HEK293 (cell line): ENCODE results near the gene NLRX1.

Experiments used
- MZF1 ChIP-seq: fragments of 450-650 bp; formaldehyde crosslinking; IDR thresholded peaks from 2 replicates; pipeline ENCODE4 v1.5.1; 2017; ENCODE audit warnings: missing biosample characterization, missing genetic modification characterization, borderline replicate concordance
- SP3 ChIP-seq: fragments of 450-650 bp; formaldehyde crosslinking; IDR thresholded peaks from 2 replicates; pipeline ENCODE4 v1.5.1; 2016; ENCODE audit warnings: missing biosample characterization, missing genetic modification characterization
- SP7 ChIP-seq: fragments of 450-650 bp; formaldehyde crosslinking; IDR thresholded peaks from 2 replicates; pipeline ENCODE4 v1.5.1; 2016; ENCODE audit warnings: missing biosample characterization, missing genetic modification characterization
- ZNF175 ChIP-seq: fragments of 450-650 bp; formaldehyde crosslinking; IDR thresholded peaks from 2 replicates; pipeline ENCODE4 v1.5.1; 2016; ENCODE audit warnings: missing biosample characterization, missing genetic modification characterization
- ZNF324 ChIP-seq: fragments of 450-650 bp; formaldehyde crosslinking; IDR thresholded peaks from 2 replicates; pipeline ENCODE4 v1.5.1; 2016; ENCODE audit warnings: missing biosample characterization, missing genetic modification characterization
- ZNF549 ChIP-seq: fragments of 450-650 bp; IDR thresholded peaks from 2 replicates; pipeline ENCODE4 v1.5.1; 2018; ENCODE audit warnings: missing biosample characterization, missing genetic modification characterization, mild to moderate bottlenecking, inconsistent platforms, moderate library complexity
- ZNF677 ChIP-seq: fragments of 450-650 bp; IDR thresholded peaks from 2 replicates; pipeline ENCODE4 v1.5.0; 2018; ENCODE audit warnings: missing biosample characterization, mild to moderate bottlenecking, missing genetic modification characterization, moderate library complexity
- TF ChIP-seq, protein P1 (sequence below): fragments of 450-650 bp; formaldehyde crosslinking; IDR thresholded peaks from 2 replicates; pipeline ENCODE4 v1.5.1; 2016; ENCODE audit warnings: missing biosample characterization, missing genetic modification characterization
- TF ChIP-seq, protein P2 (sequence below): fragments of 450-650 bp; formaldehyde crosslinking; IDR thresholded peaks from 2 replicates; pipeline ENCODE4 v1.5.1; 2016; ENCODE audit warnings: missing biosample characterization, missing genetic modification characterization

DNA sequence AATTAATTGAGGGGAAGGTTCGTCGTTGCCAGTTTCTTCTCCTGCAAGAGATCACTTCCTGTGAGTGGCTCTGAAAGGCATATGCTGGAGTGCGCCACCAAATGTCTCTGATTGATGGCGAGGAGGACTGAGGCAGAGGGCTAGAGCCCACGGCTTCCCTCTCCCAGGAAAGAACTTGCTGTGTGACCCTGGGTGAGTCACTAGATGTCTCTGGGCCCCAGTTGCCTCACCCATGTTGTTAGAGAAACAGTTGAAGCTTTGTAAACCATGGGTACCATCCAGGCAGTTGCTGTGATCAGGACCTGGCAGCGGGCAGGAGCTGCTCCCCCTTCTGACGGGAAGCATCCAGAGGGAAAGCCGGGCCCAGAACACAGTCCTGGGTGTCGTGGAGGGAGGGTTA lies 16.5 kb upstream of the NLRX1 start:
- TF ChIP-seq, protein P1, sequence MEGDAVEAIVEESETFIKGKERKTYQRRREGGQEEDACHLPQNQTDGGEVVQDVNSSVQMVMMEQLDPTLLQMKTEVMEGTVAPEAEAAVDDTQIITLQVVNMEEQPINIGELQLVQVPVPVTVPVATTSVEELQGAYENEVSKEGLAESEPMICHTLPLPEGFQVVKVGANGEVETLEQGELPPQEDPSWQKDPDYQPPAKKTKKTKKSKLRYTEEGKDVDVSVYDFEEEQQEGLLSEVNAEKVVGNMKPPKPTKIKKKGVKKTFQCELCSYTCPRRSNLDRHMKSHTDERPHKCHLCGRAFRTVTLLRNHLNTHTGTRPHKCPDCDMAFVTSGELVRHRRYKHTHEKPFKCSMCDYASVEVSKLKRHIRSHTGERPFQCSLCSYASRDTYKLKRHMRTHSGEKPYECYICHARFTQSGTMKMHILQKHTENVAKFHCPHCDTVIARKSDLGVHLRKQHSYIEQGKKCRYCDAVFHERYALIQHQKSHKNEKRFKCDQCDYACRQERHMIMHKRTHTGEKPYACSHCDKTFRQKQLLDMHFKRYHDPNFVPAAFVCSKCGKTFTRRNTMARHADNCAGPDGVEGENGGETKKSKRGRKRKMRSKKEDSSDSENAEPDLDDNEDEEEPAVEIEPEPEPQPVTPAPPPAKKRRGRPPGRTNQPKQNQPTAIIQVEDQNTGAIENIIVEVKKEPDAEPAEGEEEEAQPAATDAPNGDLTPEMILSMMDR (tag by site-specific recombination), result no peak
- TF ChIP-seq SP3 (tag by site-specific recombination) (no peak), SP7 (tag by site-specific recombination) (no peak), MZF1 (no peak), ZNF324 (no peak), ZNF677 (no peak), ZNF549 (no peak), ZNF175 (tag by site-specific recombination) (no peak)
- TF ChIP-seq, protein P2, sequence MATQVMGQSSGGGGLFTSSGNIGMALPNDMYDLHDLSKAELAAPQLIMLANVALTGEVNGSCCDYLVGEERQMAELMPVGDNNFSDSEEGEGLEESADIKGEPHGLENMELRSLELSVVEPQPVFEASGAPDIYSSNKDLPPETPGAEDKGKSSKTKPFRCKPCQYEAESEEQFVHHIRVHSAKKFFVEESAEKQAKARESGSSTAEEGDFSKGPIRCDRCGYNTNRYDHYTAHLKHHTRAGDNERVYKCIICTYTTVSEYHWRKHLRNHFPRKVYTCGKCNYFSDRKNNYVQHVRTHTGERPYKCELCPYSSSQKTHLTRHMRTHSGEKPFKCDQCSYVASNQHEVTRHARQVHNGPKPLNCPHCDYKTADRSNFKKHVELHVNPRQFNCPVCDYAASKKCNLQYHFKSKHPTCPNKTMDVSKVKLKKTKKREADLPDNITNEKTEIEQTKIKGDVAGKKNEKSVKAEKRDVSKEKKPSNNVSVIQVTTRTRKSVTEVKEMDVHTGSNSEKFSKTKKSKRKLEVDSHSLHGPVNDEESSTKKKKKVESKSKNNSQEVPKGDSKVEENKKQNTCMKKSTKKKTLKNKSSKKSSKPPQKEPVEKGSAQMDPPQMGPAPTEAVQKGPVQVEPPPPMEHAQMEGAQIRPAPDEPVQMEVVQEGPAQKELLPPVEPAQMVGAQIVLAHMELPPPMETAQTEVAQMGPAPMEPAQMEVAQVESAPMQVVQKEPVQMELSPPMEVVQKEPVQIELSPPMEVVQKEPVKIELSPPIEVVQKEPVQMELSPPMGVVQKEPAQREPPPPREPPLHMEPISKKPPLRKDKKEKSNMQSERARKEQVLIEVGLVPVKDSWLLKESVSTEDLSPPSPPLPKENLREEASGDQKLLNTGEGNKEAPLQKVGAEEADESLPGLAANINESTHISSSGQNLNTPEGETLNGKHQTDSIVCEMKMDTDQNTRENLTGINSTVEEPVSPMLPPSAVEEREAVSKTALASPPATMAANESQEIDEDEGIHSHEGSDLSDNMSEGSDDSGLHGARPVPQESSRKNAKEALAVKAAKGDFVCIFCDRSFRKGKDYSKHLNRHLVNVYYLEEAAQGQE (tag by site-specific recombination), result no peak
